GM18520 (cell line): ENCODE measurements around the gene IGSF21.
"Not testable (repeated sequence)": the region's sequence is repeated elsewhere in the genome, so short reads cannot be mapped to it uniquely, and the experiment has no call there.

ENCODE experiments used
- ATAC-seq: cut with Tn5 transposase; IDR thresholded peaks from one replicate; pipeline ENCODE4 v1.9.1; 2021; ENCODE audit not compliant: unreplicated experiment

The IGSF21 gene

DNA sequence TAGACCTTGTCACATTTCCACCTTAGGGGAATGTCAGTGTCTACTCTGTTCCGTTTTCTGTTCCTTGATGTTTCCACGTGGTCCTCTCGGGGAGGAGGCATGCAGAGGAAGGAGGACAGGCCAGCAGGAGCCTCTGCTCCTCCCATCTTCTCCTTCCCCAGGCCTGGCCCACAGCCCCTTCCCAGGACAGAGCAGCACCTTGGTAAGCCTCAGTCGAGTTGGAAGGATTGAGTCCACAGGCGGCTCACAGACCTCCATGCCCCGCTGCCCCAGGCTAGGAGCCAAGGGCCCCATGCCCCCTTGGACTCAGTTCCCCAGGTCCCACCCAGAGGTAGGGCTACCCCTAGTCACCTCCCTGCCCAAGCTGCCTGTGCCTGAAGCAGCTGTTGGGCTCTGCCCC, 36.5 kb downstream of the IGSF21 start:
- ATAC-seq, result no peak

DNA sequence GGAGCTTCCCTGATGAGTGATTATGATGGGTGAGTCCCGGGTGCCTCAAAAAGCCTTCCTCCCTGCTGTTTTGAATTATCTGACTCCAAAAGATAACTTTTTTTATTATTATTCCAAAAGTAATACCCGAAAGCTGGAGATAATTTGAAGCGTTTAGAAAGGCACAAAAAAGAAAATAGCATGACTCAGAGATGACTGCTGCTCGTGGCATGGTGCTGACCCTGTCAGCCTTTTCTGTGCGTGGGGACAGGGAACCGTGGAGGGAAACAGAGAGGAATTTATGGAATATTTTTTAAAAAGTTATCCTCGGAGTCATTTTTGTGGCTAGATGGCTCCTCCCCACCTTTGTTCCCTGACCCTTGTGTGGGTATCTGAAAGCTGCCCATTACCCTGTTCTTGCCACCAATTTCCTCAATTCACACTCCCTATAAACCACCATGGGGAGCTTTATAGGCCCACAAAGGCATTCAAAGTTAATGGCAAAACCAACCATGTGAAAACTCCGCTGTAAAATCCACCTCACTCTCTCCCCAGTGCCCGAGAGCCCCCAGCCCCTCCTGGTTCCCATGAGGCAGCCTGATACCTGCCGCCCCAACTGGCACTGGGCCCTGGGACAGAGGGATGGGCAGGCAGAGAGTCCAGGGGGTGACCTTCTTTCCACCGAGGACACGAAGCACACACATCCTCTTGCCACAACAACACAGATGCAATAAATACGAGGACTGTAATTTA, 37.5 kb downstream of the IGSF21 start:
- no peak for ATAC-seq

DNA sequence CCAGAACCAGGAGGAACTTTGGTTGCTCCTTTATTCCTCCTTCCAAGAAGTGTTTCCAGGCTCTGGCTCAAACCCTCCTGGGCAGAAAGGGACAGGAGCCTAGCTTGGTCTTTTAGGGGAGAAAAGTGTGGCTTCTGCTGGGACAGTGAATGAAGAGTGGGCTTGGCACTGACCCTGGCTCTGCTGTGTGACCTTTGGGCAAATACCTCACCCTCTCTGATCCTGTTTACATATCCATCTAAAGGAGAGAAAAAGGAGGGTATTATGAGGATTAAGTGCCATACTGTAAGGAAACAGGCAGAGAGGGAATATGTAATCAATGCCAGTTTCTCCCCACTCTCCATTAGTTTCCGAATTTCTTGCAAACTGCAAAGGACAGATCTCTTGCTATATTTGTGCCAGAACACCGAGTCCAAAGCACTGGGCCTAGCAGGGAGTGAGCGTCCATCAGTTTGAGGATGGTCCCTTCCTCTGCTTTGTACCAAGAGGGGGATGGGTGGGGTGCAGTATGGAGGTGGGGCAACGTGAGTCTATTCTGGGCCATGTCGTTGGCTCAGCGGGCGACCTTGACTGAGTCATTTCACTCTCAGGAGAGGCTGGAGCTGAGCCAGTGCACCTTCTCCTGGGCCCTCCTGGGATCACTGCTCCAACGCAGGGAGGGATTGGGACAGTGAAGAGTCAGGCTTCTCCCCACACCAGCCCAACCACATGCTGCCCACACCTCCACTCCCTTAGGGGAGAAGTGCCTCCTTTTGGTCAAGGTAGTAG, 38.4 kb downstream of the IGSF21 start:
- ATAC-seq, result no peak

DNA sequence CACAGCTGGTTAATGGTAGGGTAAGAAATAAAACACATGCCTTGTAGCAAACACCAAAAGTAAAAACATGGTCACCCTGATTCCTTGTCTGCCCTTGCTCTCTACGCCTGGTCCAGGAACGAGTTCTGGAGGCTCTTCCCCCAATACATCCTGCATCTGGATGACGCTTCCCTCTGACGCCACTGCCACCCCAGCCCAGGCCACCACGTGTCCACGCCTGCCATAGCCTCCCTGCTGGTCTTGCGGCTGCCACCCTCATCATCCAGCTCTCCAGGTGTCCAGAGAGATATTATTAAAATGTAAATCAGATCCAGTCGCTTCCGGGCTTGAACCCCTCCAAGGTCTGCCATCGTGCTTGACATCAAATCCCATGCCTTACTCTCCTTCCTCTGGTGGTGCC, 39.3 kb downstream of the IGSF21 start:
- ATAC-seq, result no peak

DNA sequence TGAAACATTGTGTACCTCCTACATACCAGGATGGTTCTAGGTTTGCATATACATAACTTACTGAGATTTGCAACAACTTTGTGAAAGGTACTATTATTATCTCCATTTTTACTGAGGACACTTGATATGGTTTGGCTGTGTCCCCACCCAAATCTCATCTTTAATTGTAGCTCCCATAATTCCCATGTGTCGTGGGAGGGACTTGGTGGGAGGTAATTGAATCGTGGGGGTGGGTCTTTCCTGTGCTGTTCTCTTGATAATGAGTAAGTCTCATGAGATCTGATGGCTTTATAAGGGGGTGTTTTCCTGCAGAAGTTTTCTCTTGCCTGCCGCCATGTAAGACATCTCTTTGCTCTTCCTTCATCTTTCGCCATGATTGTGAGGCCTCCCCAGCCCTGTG, 40.1 kb downstream of the IGSF21 start:
- ATAC-seq, result no peak

DNA sequence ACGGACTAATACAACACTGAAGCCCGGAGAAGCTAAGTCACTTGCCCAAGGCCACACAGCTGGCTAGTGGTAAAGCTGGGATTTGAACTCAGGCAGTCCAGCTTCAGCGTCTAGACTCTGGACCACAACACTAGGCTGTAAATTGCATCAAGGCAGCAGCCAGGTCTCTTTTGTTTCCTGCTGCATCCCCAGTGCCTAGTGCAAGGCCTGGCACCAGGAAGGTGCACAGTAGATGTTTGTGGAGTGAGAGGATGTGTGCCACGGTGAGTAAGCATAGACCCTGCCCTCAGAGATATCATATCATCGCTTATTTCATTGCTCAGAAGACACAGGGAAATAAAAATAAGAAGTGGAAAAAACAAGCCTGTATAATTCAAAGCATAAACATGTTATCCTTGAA, 40.9 kb downstream of the IGSF21 start:
- no peak for ATAC-seq

DNA sequence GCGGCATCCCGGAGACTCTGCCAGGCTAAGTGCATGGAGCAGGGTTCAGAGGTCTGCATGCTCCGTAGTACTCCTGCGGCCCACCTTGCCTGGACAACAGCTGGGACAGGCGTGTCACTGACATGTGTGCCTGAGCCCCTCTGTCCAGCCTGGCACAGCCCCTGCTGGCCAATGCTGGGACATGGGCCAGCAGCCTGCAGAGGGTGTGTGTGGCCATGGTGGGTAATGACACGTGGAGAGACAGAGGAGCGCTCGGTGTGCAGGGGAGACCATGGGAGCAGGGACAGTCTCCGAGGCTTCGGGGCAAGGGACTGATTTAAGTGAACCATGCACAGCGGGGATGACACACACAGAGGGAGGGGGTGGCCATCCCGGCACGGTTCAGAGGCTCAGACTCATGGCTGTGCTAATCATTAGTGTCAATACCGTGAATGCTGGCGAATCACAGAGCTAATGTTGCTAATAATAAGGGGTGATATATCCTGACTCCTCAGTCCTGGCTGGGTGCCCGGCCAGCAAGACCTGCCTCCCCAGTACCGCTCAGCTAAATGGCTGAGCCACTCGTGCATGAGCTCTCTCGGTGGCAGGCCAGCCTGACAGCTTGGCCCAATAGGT, 41.5 kb downstream of the IGSF21 start:
- ATAC-seq, result no peak

DNA sequence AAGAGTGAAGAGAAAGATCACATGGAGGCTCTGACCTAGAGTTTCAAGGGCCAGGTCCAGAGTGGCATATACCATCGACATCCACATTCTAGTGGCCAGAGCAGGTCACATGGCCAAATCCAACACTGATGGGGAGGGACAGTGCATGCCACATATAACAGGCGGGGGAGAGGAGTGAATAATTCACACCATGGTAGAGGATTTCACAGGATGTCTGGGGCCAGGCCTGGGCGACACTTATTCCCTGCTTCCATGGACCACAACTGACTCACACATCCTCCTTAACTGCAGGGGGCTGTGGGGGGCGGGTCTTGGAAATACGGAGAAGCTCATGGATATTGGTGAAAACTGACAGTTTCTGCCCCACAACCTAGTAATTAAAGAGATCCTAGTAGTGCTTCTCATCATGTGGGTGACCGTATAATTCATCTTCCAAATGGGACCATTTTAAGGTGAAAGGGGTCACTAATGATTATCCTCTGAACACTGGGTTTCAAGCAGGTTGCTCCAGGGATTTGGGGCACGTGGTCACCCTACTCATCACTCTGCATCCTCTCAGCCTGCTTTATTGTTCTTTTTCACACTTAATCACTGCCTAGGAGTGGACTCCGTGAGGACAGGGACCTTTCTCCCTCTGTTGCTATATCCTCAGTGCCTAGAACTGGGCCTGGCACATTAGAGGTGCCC, 44.0 kb downstream of the IGSF21 start:
- no peak for ATAC-seq

DNA sequence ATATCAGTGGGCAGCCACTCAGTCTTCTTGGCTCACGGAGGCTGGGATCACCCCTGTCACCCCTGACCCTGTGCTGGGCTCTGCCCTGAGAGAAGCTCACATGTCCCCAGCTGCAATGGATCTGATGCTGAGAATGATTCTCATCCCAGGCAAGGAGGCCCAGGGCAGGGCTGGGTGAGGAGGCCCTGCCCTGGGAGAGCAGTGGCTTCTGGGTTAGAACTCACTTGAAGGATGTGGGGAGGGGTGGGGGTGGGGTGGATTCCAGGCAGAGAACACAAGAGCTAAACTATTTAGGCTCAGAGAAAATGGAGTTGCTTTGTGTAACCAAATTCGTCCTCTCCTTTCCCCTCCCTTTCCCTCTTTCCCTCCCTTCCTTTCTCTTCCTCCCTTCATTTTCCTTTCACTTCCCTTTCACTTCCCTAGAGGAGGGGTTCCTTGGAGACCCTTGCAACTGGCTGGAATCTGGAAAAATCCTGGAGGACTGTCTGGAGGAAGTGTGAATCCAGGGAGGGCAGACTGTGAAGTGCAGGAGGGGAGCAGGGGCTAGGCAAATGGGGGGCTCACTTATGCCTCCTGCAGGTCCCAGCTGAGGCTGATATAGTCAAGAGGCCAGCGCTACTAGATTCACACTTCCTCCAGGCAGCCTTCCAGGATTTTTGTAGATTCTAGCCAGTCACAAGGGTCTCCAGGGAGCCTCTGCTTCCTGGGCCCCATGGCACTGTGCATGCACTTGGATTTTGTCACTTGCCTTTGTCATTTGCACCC, 47.0 kb downstream of the IGSF21 start:
- ATAC-seq, result no peak

DNA sequence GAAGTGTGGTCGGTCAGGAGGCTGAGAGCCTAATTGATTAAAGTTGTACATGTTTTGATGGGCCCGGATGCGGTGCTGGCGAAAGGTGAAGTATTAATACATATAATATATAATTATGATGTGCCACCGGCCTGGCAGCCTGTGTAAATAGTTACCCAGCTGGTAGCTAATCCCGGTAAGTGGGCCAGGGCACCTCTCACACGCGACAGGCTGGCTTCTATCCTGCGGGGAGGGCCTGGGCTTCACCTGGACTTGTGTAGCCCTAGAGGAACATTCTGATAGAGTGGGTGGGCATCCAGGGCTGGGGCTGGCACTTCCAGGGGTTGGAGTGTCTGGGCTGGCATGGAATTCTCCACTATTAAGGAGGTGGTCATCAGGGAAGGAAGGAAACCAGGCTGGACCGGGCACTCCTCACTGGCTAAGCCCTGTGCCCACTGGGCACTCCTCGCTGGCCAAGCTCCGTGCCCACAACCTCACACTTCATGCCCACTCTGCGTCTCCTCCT, 48.3 kb downstream of the IGSF21 start:
- ATAC-seq, result no peak

DNA sequence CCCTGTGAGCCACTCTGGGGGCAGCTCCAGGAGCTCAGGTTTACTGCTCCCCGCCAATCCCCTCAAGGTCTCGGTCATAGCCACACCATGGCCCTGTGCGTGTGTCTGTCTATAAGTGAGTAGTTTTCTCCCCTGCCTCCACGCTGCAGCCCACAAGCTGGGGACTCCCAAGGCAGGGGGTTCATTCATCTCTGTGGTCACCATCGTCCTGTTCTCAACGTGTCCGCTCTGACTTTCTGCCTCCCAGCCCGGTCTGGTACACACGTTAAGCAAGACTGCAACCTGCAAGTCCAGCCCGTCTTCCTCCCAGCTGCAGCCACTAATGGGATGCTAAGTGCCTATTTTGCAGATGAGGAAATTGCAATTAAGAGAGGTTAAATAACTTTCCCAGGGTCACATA, 49.8 kb downstream of the IGSF21 start:
- no peak for ATAC-seq

DNA sequence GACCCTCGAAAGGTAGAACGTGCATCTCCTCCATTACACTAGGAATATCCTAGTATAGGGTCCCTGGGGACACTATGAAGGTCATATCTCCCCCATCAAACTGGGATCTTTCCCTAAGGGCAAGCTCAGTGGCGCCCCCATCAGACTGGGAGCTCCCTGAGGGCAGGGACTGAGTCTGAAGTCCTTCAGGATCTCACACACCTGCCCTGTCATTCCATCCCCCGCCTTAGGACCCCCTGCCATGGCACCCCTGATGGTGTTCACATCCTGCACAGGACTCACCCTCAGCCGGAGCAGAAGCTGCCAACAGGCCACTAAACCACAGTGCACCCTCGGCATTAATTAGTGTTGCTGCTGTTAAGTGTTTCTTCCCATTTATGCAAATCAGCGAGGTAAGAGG, 50.4 kb downstream of the IGSF21 start:
- no peak for ATAC-seq

DNA sequence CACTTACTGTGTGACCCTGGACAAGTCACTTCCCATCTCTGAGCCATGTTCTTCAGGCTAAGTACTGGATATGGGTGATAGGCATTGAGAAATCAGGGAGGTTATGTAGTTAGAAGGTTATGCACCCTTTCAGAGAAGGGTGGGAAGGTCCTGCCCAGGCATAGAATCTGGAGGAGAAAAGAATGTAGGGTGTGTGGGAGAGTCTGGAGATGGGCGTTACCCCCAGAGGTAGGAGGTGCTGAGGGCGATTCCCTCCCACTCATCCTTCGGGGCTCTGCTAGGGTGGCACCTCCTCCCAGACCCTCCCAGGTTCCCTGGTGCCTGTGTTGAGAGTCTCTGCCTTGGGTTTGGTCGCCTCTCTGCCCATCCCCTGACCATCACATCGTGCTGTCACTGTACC, 51.1 kb downstream of the IGSF21 start:
- no peak for ATAC-seq

DNA sequence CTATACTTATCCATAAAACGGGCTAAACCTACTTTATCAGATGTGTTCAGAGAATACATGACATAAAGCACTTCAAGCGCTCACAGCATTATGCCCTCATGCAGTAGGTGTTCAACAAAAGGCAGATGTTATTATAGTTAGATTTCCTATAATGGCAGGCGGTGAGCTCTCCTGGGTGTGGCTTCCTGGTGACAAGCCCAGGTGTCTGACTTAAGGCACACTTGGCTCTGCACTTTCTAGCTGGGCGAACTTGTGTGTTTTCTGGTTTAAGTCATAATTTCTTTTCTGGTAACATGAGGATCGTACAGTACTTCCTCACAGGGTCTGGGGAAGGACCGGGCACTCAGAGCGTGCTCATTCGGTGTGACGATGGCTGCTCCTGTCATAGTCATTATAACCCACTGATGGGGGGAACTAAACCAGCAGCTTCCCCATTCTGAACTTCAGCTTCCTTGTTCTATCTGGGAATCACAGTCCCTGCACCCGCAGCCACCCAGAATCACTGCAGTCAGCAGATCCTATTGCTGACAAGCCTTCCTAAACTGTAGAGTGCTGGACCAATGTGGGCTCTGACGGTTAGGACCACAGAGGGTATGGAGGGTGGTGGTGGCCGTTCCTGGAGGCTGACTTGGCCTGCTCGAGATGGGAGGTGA, 52.8 kb downstream of the IGSF21 start:
- no peak for ATAC-seq

DNA sequence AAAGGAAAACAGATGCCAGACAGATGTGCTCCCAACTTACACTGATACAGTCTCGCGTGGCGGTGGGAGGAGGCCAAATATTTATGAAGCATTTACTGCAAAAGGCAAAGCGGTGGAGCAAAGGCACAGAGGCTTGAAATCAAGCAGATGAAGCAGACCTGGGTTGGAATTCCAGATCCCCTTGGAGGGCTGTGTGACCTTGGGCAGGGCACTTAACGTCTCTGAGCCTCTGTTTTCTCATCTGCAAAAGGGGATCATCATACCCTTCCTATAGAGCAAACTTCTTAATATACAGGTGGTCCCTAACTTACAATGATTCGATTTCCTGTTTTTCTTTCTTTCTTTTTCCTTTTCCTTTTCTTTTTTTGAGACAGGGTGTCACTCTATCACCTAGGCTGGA, 54.1 kb downstream of the IGSF21 start:
- ATAC-seq, result no peak

DNA sequence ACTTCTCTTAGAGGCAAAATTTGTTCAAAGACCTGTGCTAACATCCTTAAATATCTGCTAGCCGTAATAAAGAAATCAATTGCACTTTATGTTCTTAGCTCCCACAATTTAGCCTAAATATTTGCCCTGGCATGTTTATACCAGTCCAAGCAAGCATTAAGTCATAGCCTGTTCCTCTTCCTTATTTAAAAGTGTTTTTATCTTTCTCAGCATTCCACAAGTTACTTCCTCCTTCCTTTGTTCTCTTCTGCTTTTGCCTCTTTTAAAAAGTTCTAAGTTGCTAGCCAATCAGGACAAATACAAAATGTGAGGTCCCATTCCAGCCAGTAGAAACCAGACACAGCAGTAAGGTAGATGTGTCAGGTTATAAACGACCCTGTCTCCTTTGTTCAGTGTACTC, 58.0 kb downstream of the IGSF21 start:
- not testable (repeated sequence) for ATAC-seq

DNA sequence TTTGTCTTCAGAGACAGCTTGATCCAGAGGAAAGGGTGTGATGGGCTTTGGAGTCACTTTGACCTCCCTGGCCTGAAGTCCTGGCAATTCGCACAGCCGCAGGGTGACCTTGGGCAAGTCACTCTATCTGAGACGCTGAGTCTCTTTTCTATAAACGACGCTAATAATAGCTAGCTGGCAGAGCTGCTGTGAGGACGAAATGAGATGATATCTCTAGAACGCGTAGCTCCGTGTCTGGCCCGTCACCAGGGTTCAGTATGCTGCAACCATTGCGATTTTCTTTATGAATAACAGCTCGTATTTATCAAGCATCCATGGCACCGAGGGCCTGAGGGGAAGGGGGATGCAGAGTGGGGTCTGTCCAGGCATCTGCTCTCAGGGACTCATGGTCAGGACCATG, 58.7 kb downstream of the IGSF21 start:
- ATAC-seq, result no peak

DNA sequence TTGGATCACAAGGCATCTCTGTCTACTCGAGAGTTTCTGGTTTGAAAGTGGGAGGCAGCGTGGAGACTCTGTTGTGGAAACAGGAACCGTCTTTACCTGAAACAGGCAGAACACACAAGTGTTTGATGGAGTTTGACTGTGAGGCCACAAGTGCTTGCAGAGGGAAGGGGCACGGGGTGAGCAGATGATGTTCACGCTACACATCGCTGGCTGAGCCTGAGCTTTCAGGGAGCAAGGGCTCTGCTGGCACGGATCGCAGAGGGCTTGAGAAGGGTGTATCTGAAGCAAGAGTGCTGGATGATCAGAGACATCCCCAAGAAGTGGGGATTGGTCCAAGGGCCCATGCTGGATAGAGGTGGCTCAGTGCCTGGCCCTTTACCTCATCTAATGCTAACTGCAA, 59.3 kb downstream of the IGSF21 start:
- no peak for ATAC-seq

DNA sequence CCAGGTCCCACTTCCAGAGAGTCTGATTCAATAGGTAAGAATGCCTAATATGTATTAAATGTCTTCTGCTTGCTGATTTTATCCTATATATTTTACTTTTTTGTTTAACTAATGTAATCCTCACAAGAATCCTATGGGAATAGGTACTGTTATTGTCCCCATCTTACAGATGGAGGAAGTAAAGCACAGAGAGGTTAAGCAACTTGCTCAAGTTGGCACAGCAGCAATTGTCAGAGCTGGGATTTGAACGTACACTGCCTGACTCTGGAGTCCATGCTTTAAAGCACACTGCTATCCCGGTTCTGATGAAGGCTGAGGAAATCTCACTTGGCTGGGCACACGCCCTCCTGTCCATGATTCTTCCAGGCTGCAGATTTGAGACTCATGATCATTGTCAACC, 62.8 kb downstream of the IGSF21 start:
- ATAC-seq, result no peak

DNA sequence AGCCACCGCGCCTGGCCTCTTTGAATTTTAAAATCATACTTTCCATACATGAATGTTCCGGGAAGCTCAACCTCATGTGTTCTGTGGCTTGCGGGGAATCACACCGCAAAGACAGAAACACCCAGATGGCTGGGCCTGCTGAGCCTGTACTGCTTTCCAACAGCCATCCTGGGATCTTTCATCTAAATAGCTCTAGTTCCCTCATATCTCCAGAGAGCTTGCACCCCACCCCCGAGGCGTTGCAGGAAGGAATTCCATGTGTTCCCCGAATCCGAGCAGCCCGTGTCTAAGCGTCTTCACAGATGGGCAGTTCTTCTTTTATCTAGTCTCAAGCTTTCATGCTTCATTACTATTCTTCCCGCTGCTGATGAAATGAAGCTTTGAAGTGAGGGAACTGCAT, 66.4 kb downstream of the IGSF21 start:
- no peak for ATAC-seq
